Posterior cingulate gyrus (tissue), 11 donors: ENCODE measurements around the gene ABL1.
A peak's percentile ranks its signal among the peaks of the same experiment; 100 is the strongest.

ENCODE experiments used
- DNase-seq, 10 donors: peaks; one replicate each; pipeline versions ENCODE4 v3.0.0 to v3.0.0-alpha.2; 2020 to 2021; ENCODE audit warnings: mixed read lengths in 3 of 10
- intact Hi-C: fragments of 100-400 bp; cut with DNase I; formaldehyde crosslinking; loops from one replicate; pipeline ENCODE4 v1.15.1; 2023

Gene ABL1

GRCh38 chr9:130922893-130923610, 88.0 kb downstream of the ABL1 start:
- intact Hi-C loops: no loop called here

GRCh38 chr9:130923611-130924447, 88.8 kb downstream of the ABL1 start:
- intact Hi-C loops: no loop called here
- DNase-seq: no peak

More at GRCh38 chr9:130922893-130923610, 88.0 kb downstream of the ABL1 start:
- no peak for DNase-seq

- DNase-seq: no peak
- intact Hi-C loops: no loop called here
Observed at GRCh38 chr9:130924448-130924788, 89.4 kb downstream of the ABL1 start.

GRCh38 chr9:130925050-130925678, 90.1 kb downstream of the ABL1 start:
- DNase-seq: no peak
- intact Hi-C loops: no loop called here

GRCh38 chr9:130927338-130927737, 92.3 kb downstream of the ABL1 start:
- intact Hi-C loops: no loop called here

GRCh38 chr9:130927995-130928900, 93.2 kb downstream of the ABL1 start:
- intact Hi-C loops: no loop called here
- DNase-seq: no peak

More at GRCh38 chr9:130927338-130927737, 92.3 kb downstream of the ABL1 start:
- no peak for DNase-seq

- no peak for DNase-seq
- intact Hi-C loops: no loop called here
Observed at GRCh38 chr9:130929571-130930038, 94.6 kb downstream of the ABL1 start.

GRCh38 chr9:130930132-130930803, 95.2 kb downstream of the ABL1 start:
- intact Hi-C loops: no loop called here
- DNase-seq: no peak

- intact Hi-C loops: no loop called here
Observed at GRCh38 chr9:130930804-130931349, 95.8 kb downstream of the ABL1 start.

GRCh38 chr9:130931508-130932254, 96.6 kb downstream of the ABL1 start:
- intact Hi-C loops: no loop called here
- DNase-seq: no peak

More at GRCh38 chr9:130930804-130931349, 95.8 kb downstream of the ABL1 start:
- DNase-seq: no peak

- intact Hi-C loops: no loop called here
- no peak for DNase-seq
Observed at GRCh38 chr9:130932255-130933079, 97.4 kb downstream of the ABL1 start.

- DNase-seq: no peak
- intact Hi-C loops: no loop called here
Observed at GRCh38 chr9:130933114-130934046, 98.3 kb downstream of the ABL1 start.

- intact Hi-C loops: no loop called here
- peak in 1 of 10 donors; percentile 81 for DNase-seq
Observed at GRCh38 chr9:130934246-130934645, 99.2 kb downstream of the ABL1 start.

- intact Hi-C loops: no loop called here
- no peak for DNase-seq
Observed at GRCh38 chr9:130934702-130935647, 99.9 kb downstream of the ABL1 start.

- intact Hi-C loops: no loop called here
- no peak for DNase-seq
Observed at GRCh38 chr9:130935648-130936271, 100.7 kb downstream of the ABL1 start.
